Measurements from ENCODE around the gene SMIM27.
"Not testable (repeated sequence)": the region's sequence is repeated elsewhere in the genome, so short reads cannot be mapped to it uniquely, and the experiment has no call there.

SMIM27 gene

GRCh38 chr9:32552172-32552872 lies at the start of gene SMIM27, which contains the start of gene TOPORS:
Gene SMIM27, plus strand, starts transcription at chr9:32552327. Its CDS starts 108 bp downstream, at chr9:32552435.
Gene TOPORS, minus strand, starts transcription at chr9:32552586. Its CDS starts 150 bp downstream, at chr9:32552436.
- peak; percentile 41 for DNase-seq

GRCh38 chr9:32502464-32502863 lies 49.7 kb upstream of the SMIM27 start:
- no peak for DNase-seq

- DNase-seq, result no peak
Measured at GRCh38 chr9:32503008-32503407, 49.1 kb upstream of the SMIM27 start.

- DNase-seq, result no peak
Measured at GRCh38 chr9:32508728-32509127, 43.4 kb upstream of the SMIM27 start.

- DNase-seq, result no peak
Measured at GRCh38 chr9:32516241-32516640, 35.9 kb upstream of the SMIM27 start.

GRCh38 chr9:32518276-32518675 lies 33.9 kb upstream of the SMIM27 start:
- DNase-seq, result no peak

GRCh38 chr9:32523910-32524309 lies 28.2 kb upstream of the SMIM27 start:
- no peak for DNase-seq

- not testable (repeated sequence) for DNase-seq
Measured at GRCh38 chr9:32524558-32524891, 27.6 kb upstream of the SMIM27 start.

- DNase-seq, result no peak
Measured at GRCh38 chr9:32524892-32525708, 27.0 kb upstream of the SMIM27 start.

- DNase-seq, result no peak
Measured at GRCh38 chr9:32525709-32526030, 26.5 kb upstream of the SMIM27 start.

GRCh38 chr9:32526041-32526706 lies 26.0 kb upstream of the SMIM27 start, which contains the start of gene RIGI:
Gene RIGI, minus strand, starts transcription at chr9:32526196. Its CDS starts 30 bp downstream, at chr9:32526166.
- DNase-seq, result no peak

GRCh38 chr9:32526707-32527048 lies 25.4 kb upstream of the SMIM27 start:
- DNase-seq, result no peak

GRCh38 chr9:32533336-32533735 lies 18.8 kb upstream of the SMIM27 start:
- DNase-seq, result no peak

- no peak for DNase-seq
Measured at GRCh38 chr9:32533816-32534215, 18.3 kb upstream of the SMIM27 start.

GRCh38 chr9:32543047-32543446 lies 9.1 kb upstream of the SMIM27 start:
- no peak for DNase-seq

- DNase-seq, result no peak
Measured at GRCh38 chr9:32545884-32546283, 6.2 kb upstream of the SMIM27 start.

- not testable (repeated sequence) for DNase-seq
Measured at GRCh38 chr9:32548213-32548612, 3.9 kb upstream of the SMIM27 start.

- DNase-seq, result no peak
Measured at GRCh38 chr9:32550150-32550561, 2.0 kb upstream of the SMIM27 start.

- DNase-seq, result peak; percentile 89
Measured at GRCh38 chr9:32550562-32551275, 1.4 kb upstream of the SMIM27 start.

- DNase-seq, result no peak
Measured at GRCh38 chr9:32551276-32552051, 663 bp upstream of the SMIM27 start.

- no peak for DNase-seq
Measured at GRCh38 chr9:32554107-32554506, 2.0 kb downstream of the SMIM27 start.

- DNase-seq, result no peak
Measured at GRCh38 chr9:32554591-32554990, 2.5 kb downstream of the SMIM27 start.

Measured in 8988T (cell line).